PC-3 (cell line): ENCODE data around the gene UBE2F. TPM values are rescaled to one million over a fixed set of nuclear protein-coding genes. Genes with fewer than 3 reads are reported as not detected.

Experiments used
- ATAC-seq: fragments of 200-7000 bp; cut with Tn5 transposase; 2 replicates; pipeline ENCODE4 v1.9.1; 2020; ENCODE audit warnings: mild to moderate bottlenecking, moderate library complexity
- BruUV-seq: library from RNA; stranded (reverse); fragments of 400-500 nt; replicated peaks from 2 replicates; lab custom pipeline; 2021; lab: Mats Ljungman, UMichigan
- CTCF ChIA-PET: fragments of 300-600 bp; sonication (Branson Sonifier 250); formaldehyde crosslinking; loops from one replicate; lab custom pipeline; 2022; ENCODE audit warnings: antibody characterized with exemption; lab: Charles Lee
- POLR2A ChIA-PET: fragments of 300-600 bp; sonication (Branson Sonifier 250); formaldehyde crosslinking; loops from one replicate; lab custom pipeline; 2022; ENCODE audit warnings: antibody characterized with exemption; ENCODE audit not compliant: unreplicated experiment; lab: Charles Lee
- DNase-seq: peaks from one replicate; pipeline ENCODE4 v3.0.0-alpha.2; 2015
- H2AFZ ChIP-seq: fragments of 300-600 bp; sonication (generic); 2 replicates; pipeline ENCODE4 v1.6.0; 2016; ENCODE audit warnings: antibody characterized with exemption, low read length
- H3F3A ChIP-seq: fragments of 300-600 bp; sonication (generic); one replicate; pipeline ENCODE4 v1.6.0; 2017; ENCODE audit warnings: antibody characterized with exemption, low read length, control low read depth, mild to moderate bottlenecking; ENCODE audit not compliant: unreplicated experiment
- H3K27ac ChIP-seq: fragments of 300-600 bp; sonication (generic); 2 replicates; pipeline ENCODE4 v1.5.1; 2016; ENCODE audit warnings: mild to moderate bottlenecking, low read length
- H3K27me3 ChIP-seq: fragments of 300-600 bp; sonication (generic); 2 replicates; pipeline ENCODE4 v1.6.1; 2016; ENCODE audit warnings: low read length, mixed read lengths
- H3K36me3 ChIP-seq: fragments of 300-600 bp; sonication (generic); 2 replicates; pipeline ENCODE4 v1.6.1; 2016; ENCODE audit warnings: low read depth, mixed run types, low read length, mixed read lengths
- H3K4me1 ChIP-seq: fragments of 300-600 bp; sonication (generic); 2 replicates; pipeline ENCODE4 v1.5.1; 2016; ENCODE audit warnings: low read length; ENCODE audit not compliant: insufficient read depth
- H3K4me2 ChIP-seq: fragments of 300-600 bp; sonication (generic); 2 replicates; pipeline ENCODE4 v1.6.0; 2016; ENCODE audit warnings: low read length
- H3K4me3 ChIP-seq: fragments of 300-600 bp; sonication (generic); 2 replicates; pipeline ENCODE4 v1.5.1; 2016; ENCODE audit warnings: mild to moderate bottlenecking, low read length, mixed read lengths
- H3K79me2 ChIP-seq: fragments of 300-600 bp; sonication (generic); 2 replicates; pipeline ENCODE4 v1.6.1; 2017; ENCODE audit warnings: low read length, mixed read lengths
- H3K9ac ChIP-seq: fragments of 300-600 bp; sonication (generic); 2 replicates; pipeline ENCODE4 v1.6.0; 2016; ENCODE audit warnings: mild to moderate bottlenecking, low read length
- H3K9me2 ChIP-seq: fragments of 300-600 bp; sonication (generic); replicated peaks from 2 replicates; pipeline ENCODE4 v1.6.1; 2016; ENCODE audit warnings: mixed run types, low read length, mixed read lengths
- H3K9me3 ChIP-seq: fragments of 300-600 bp; sonication (generic); 2 replicates; pipeline ENCODE4 v1.6.1; 2016; ENCODE audit warnings: low read length, mixed read lengths
- H4K20me1 ChIP-seq: fragments of 300-600 bp; sonication (generic); 2 replicates; pipeline ENCODE4 v1.6.1; 2016; ENCODE audit warnings: low read length, mixed read lengths
- EZH2 ChIP-seq: fragments of 300-600 bp; sonication (generic); IDR thresholded peaks from one replicate; pipeline ENCODE4 v1.6.1; 2017; ENCODE audit warnings: antibody characterized with exemption, mild to moderate bottlenecking, low read length; ENCODE audit not compliant: unreplicated experiment
- EZH2phosphoT487 ChIP-seq: fragments of 300-600 bp; sonication (generic); IDR thresholded peaks from 2 replicates; pipeline ENCODE4 v1.6.1; 2018; ENCODE audit warnings: mild to moderate bottlenecking, antibody characterized with exemption, low read length, borderline replicate concordance
- intact Hi-C: fragments of 100-400 bp; cut with micrococcal nuclease; formaldehyde crosslinking; loops from 2 replicates; pipeline ENCODE4 v1.9.0; 2023
- total RNA-seq: library from RNA; depleted of rRNA; stranded (reverse); fragments of >200 nt; gene quantifications from 2 replicates; pipeline ENCODE4 v1.2.3, GENCODE V29; 2014
- TF ChIP-seq, protein P1 (sequence below): fragments of 300-600 bp; sonication (generic); conservative IDR thresholded peaks from 2 replicates; pipeline ENCODE4 v1.5.1; 2017; ENCODE audit warnings: antibody characterized with exemption, low read depth, mild to moderate bottlenecking, low read length

Gene UBE2F
- total RNA-seq, 1 experiment from 2014 or later: 57.8 TPM

DNA sequence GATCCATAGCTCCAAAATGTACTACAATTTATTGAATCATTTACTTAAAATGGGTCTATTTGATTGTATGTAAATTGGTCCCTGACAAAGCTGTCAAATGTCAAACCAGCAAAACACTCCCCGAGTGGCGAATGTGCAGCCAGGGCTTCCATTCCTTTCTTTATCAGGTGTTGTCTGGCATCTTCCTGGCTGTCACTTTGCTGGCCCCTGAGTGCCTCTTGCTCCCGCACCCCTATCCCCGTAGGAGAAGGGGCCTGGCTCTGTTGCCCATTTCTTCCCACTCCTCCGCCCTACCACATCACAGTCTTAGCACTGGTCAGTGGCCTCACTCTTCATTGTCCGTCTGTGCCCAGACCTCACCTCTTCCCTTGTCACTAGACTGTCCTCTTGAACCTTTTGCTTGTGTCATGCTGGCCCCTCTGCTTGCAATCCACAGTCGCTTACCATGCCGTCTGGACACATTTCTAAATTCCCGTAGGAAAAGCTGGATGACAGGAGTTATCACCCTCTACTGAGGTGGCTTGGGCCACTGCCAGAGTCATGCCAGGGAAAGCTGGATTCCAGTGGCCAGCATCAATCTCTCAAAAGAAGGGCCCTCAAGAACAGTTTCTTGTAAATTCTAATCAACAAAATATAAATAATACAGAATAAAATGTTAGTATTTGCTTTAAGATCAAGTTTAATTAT is 15.4 kb downstream of the UBE2F start:
- no peaks in the 10 kb centered on the region for H3K27me3 ChIP-seq
- H3K4me2 ChIP-seq: no peak overlapping the region
- BruUV-seq: no TSS peak
- peaks cover 5% of the 10 kb centered on the region; the same call in 1 of the 2 replicates for H3K36me3 ChIP-seq
- no peaks in the 10 kb centered on the region for H3K9me3 ChIP-seq
- H3K9ac ChIP-seq: no peak overlapping the region
- ChIA-PET CTCF (no interaction called here), POLR2A (no interaction called here)
- no peak for TF ChIP-seq EZH2
- TF ChIP-seq, protein P1, sequence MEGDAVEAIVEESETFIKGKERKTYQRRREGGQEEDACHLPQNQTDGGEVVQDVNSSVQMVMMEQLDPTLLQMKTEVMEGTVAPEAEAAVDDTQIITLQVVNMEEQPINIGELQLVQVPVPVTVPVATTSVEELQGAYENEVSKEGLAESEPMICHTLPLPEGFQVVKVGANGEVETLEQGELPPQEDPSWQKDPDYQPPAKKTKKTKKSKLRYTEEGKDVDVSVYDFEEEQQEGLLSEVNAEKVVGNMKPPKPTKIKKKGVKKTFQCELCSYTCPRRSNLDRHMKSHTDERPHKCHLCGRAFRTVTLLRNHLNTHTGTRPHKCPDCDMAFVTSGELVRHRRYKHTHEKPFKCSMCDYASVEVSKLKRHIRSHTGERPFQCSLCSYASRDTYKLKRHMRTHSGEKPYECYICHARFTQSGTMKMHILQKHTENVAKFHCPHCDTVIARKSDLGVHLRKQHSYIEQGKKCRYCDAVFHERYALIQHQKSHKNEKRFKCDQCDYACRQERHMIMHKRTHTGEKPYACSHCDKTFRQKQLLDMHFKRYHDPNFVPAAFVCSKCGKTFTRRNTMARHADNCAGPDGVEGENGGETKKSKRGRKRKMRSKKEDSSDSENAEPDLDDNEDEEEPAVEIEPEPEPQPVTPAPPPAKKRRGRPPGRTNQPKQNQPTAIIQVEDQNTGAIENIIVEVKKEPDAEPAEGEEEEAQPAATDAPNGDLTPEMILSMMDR: no peak
- TF ChIP-seq EZH2phosphoT487: no peak
- H3K79me2 ChIP-seq: peaks cover 87% of the 10 kb centered on the region
- ATAC-seq (no peak), DNase-seq (no peak)
- peaks cover 16% of the 10 kb centered on the region for H4K20me1 ChIP-seq
- no peak overlapping the region for H3K4me3 ChIP-seq
- no peaks in the 10 kb centered on the region for H3K9me2 ChIP-seq
- H2AFZ ChIP-seq: no peak overlapping the region
- H3K27ac ChIP-seq: no peak overlapping the region
- intact Hi-C loops: no loop called here
- H3K4me1 ChIP-seq: no peaks in the 10 kb centered on the region
- H3F3A ChIP-seq: no peaks in the 10 kb centered on the region

DNA sequence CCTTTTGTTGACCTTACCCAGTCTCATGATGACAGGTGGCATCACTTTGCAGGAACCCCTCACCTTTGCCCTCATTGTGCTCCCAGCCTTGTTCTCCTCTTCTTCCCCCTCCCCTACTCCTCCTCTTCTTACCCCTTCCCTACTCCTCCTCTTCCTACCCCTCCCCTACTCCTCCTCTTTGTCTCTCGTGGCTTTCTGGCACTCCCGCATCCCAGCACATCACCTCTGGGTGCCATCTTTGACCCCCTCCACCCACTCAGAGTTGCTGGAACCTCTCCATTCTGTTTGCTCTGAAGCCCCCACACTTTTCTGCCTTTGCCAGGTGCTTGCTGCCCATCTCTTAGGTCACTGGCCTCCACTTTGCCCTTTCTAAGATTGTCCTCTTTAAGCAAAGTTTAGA is 17.1 kb downstream of the UBE2F start:
- Histone ChIP-seq H3K4me1 (no peaks in the 10 kb centered on the region), H3K9me2 (no peaks in the 10 kb centered on the region), H3K9me3 (no peaks in the 10 kb centered on the region), H3K27ac (no peak overlapping the region), H3K4me2 (no peak overlapping the region), H4K20me1 (peaks cover 18% of the 10 kb centered on the region), H2AFZ (no peak overlapping the region), H3K4me3 (no peak overlapping the region), H3K36me3 (peaks cover 4% of the 10 kb centered on the region; the same call in 1 of the 2 replicates), H3K79me2 (peaks cover 73% of the 10 kb centered on the region), H3K9ac (no peak overlapping the region), H3K27me3 (no peaks in the 10 kb centered on the region), H3F3A (no peaks in the 10 kb centered on the region)
- BruUV-seq: no TSS peak
- ATAC-seq: no peak
- ChIA-PET CTCF (no interaction called here), POLR2A (no interaction called here)
- no peak for DNase-seq
- TF ChIP-seq EZH2 (no peak), EZH2phosphoT487 (no peak)
- TF ChIP-seq, protein P1: no peak
- intact Hi-C loops: no loop called here

GRCh38 chr2:237987268-237987667 is 20.5 kb downstream of the UBE2F start:
- Histone ChIP-seq H3K36me3 (peaks cover 6% of the 10 kb centered on the region; the same call in 1 of the 2 replicates), H3K4me2 (no peak overlapping the region), H4K20me1 (peaks cover 11% of the 10 kb centered on the region), H3K79me2 (peaks cover 47% of the 10 kb centered on the region), H3K9me2 (no peaks in the 10 kb centered on the region), H3K4me3 (no peak overlapping the region), H3K9ac (no peak overlapping the region), H3K27ac (no peak overlapping the region), H2AFZ (no peak overlapping the region), H3F3A (no peaks in the 10 kb centered on the region), H3K4me1 (no peaks in the 10 kb centered on the region), H3K9me3 (no peaks in the 10 kb centered on the region), H3K27me3 (no peaks in the 10 kb centered on the region)
- ATAC-seq: no peak
- ChIA-PET CTCF (no interaction called here), POLR2A (no interaction called here)
- no peak for TF ChIP-seq EZH2phosphoT487
- TF ChIP-seq, protein P1: 0 out of 2 replicates have a peak, but pooled peaks have one; percentile 20
- intact Hi-C loops: no loop called here
- no TSS peak for BruUV-seq
- DNase-seq: no peak
